Left ventricle myocardium superior (tissue), 1 donor: ENCODE measurements around the gene GRIN2A. TPM values are rescaled to one million over a fixed set of nuclear protein-coding genes. Genes with fewer than 3 reads are reported as not detected.
"Not testable (repeated sequence)": the region's sequence is repeated elsewhere in the genome, so short reads cannot be mapped to it uniquely, and the experiment has no call there.

Experiments used
- ATAC-seq: fragments of 200-7000 bp; cut with Tn5 transposase; one replicate; pipeline ENCODE4 v1.9.1; 2020; ENCODE audit warnings: mild to moderate bottlenecking, moderate library complexity
- DNase-seq: peaks from one replicate; pipeline ENCODE4 v3.0.0-alpha.2; 2020
- intact Hi-C: fragments of 100-400 bp; cut with micrococcal nuclease; formaldehyde crosslinking; loops from one replicate; pipeline ENCODE4 v1.11.0; 2022
- total RNA-seq: library from RNA; stranded (reverse); fragmentation: NEBNext Ultra II Directional; extraction: Animal tissue kit (Norgen Biotek cat#: 25700); gene quantifications from one replicate; pipeline ENCODE4 v1.2.1, GENCODE V29; 2021
- donor health status: DM: no; HTN: yes; CAD: no; lungs with severe emphysema.

The GRIN2A gene
- total RNA-seq, 1 donor from 2014 or later = 3.6 TPM

GRCh38 chr16:9907752-9908151 lies 274.5 kb downstream of the GRIN2A start:
- DNase-seq = no peak
- ATAC-seq = no peak
- intact Hi-C loops = no loop called here

- intact Hi-C loops = no loop called here
Measured at GRCh38 chr16:9906218-9906617, 276.0 kb downstream of the GRIN2A start.

GRCh38 chr16:9904526-9904925 lies 277.7 kb downstream of the GRIN2A start:
- intact Hi-C loops = no loop called here
- no peak for DNase-seq
- ATAC-seq = no peak

More at GRCh38 chr16:9906218-9906617, 276.0 kb downstream of the GRIN2A start:
- no peak for DNase-seq
- no peak for ATAC-seq

GRCh38 chr16:9900576-9900975 lies 281.7 kb downstream of the GRIN2A start:
- intact Hi-C loops = no loop called here
- peak; percentile 51 for ATAC-seq

GRCh38 chr16:9898555-9898954 lies 283.7 kb downstream of the GRIN2A start:
- DNase-seq (no peak), ATAC-seq (no peak)
- intact Hi-C loops = no loop called here

More at GRCh38 chr16:9900576-9900975, 281.7 kb downstream of the GRIN2A start:
- no peak for DNase-seq

GRCh38 chr16:9898124-9898523 lies 284.1 kb downstream of the GRIN2A start:
- intact Hi-C loops = no loop called here
- ATAC-seq (no peak), DNase-seq (no peak)

GRCh38 chr16:9895817-9896216 lies 286.4 kb downstream of the GRIN2A start:
- no peak for DNase-seq
- no peak for ATAC-seq
- intact Hi-C loops = no loop called here

- ATAC-seq (no peak), DNase-seq (no peak)
- intact Hi-C loops = no loop called here
Measured at GRCh38 chr16:9885876-9886275, 296.4 kb downstream of the GRIN2A start.

GRCh38 chr16:9885467-9885866 lies 296.8 kb downstream of the GRIN2A start:
- intact Hi-C loops = no loop called here
- DNase-seq = no peak
- ATAC-seq = no peak

- ATAC-seq = not testable (repeated sequence)
Measured at GRCh38 chr16:9875981-9876380, 306.2 kb downstream of the GRIN2A start.

GRCh38 chr16:9874219-9874618 lies 308.0 kb downstream of the GRIN2A start:
- DNase-seq (no peak), ATAC-seq (no peak)

More at GRCh38 chr16:9875981-9876380, 306.2 kb downstream of the GRIN2A start:
- intact Hi-C loops, DNase-seq: not testable (repeated sequence)

GRCh38 chr16:9870962-9871361 lies 311.3 kb downstream of the GRIN2A start:
- intact Hi-C loops = no loop called here
- DNase-seq = no peak
- ATAC-seq = no peak

More at GRCh38 chr16:9874219-9874618, 308.0 kb downstream of the GRIN2A start:
- intact Hi-C loops = no loop called here

- DNase-seq (no peak), ATAC-seq (peak; percentile 33)
- intact Hi-C loops = no loop called here
Measured at GRCh38 chr16:9869776-9870175, 312.5 kb downstream of the GRIN2A start.

GRCh38 chr16:9868606-9869149 lies 313.6 kb downstream of the GRIN2A start:
- ATAC-seq (no peak), DNase-seq (no peak)
- intact Hi-C loops = no loop called here

- no peak for ATAC-seq
- no peak for DNase-seq
- intact Hi-C loops = no loop called here
Measured at GRCh38 chr16:9867176-9867575, 315.1 kb downstream of the GRIN2A start.

GRCh38 chr16:9864461-9864860 lies 317.8 kb downstream of the GRIN2A start:
- no peak for ATAC-seq
- DNase-seq = no peak
- intact Hi-C loops = no loop called here

GRCh38 chr16:9862327-9862726 lies 319.9 kb downstream of the GRIN2A start:
- DNase-seq (no peak), ATAC-seq (no peak)
- intact Hi-C loops = no loop called here

GRCh38 chr16:9860876-9861275 lies 321.4 kb downstream of the GRIN2A start:
- DNase-seq = no peak
- no peak for ATAC-seq
- intact Hi-C loops = no loop called here

GRCh38 chr16:9859701-9860327 lies 322.4 kb downstream of the GRIN2A start:
- DNase-seq = no peak
- intact Hi-C loops = no loop called here
- ATAC-seq = no peak

GRCh38 chr16:9854675-9855074 lies 327.6 kb downstream of the GRIN2A start:
- DNase-seq (peak; percentile 64), ATAC-seq (peak; percentile 97)
- intact Hi-C loops = no loop called here

GRCh38 chr16:9852003-9852402 lies 330.2 kb downstream of the GRIN2A start:
- intact Hi-C loops = no loop called here

More at GRCh38 chr16:9852003-9852402, 330.2 kb downstream of the GRIN2A start:
- DNase-seq (no peak), ATAC-seq (no peak)
